Measurements from ENCODE around the gene GBX2. TPM values are rescaled to one million over a fixed set of nuclear protein-coding genes. Genes with fewer than 3 reads are reported as not detected.

Gene GBX2
- total RNA-seq, 1 experiment from 2014 or later = 10.2 TPM

DNA sequence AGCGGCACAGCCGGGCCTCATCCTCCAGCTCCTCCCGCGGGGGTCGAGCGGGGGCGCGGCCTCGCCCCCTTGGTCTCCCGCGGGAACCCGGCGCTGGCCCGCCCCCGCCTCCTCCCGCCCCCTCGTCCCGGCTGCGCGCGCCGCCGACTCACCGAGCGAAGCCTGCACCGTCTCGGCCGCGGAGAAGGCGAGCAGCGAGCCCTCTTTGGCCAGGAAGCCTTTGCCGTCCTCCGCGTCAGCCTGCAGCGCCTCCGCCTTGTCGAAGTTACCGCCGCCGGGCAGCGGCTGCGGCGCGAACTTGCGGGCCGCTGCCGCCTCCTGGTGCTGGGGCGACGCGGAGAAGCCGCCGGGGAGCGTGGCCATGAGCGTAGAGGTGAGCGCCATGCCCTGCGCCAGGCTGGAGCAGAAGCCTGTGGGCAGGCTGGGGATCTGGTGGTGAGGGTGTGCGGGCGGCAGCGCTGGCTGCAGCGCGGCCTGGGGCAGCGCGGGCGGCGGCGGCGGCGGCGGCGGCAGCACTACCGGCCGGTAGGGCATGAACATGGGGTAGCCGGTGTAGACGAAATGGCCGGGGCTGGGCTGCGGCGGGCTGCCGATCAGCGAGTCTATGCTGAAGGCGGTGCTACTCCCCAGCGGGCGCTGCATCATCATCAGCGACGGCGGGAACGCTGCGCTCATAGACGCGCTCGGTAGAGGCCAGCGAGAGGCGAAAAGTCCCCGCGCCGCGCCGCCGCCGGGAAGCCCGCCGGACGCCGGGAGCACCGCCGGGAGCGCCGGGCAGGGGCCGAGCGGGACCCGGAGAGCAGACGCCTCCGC is 683 bp downstream of the GBX2 start:
- ChIA-PET CTCF (interaction anchor here (0.6 to 2.7 kb wide), 2 partner anchors 10 to 13 kb away, joined by 3 to 10 read pairs; no protein-coding TSS in a partner anchor), POLR2A (no interaction called here)
- no peaks in the 10 kb centered on the region for H3K9me3 ChIP-seq (ENCODE audit: control insufficient read depth, insufficient read depth, low read depth, low read length)
- H3K27ac ChIP-seq (ENCODE audit: low read length) = peak overlapping the region; percentile 83
- no peaks in the 10 kb centered on the region for H3K27me3 ChIP-seq (ENCODE audit: control insufficient read depth, insufficient read depth, low read length)
- ATAC-seq = peak; percentile 56
- H3K4me1 ChIP-seq (ENCODE audit: control insufficient read depth, insufficient read depth, low read length) = peaks cover 9% of the 10 kb centered on the region
- DNase-seq (ENCODE audit: low read depth, low spot score) = no peak
- in situ Hi-C loops (cut with HindIII; ENCODE audit: low pct_unique_long_range_greater_than_20kb, low sequenced_read_pairs) (no loop called here), intact Hi-C loops (cut with micrococcal nuclease; ENCODE audit: unreplicated experiment) (no loop called here)
- H3K4me3 ChIP-seq (ENCODE audit: low read depth in 2 of 2, low read length in 2 of 2) = peak overlapping the region; percentile 67 to 76
- TF ChIP-seq CTCF (IDR thresholded peaks at IDR 0.05) (no peak), POLR2AphosphoS5 (IDR thresholded peaks at IDR 0.05; ENCODE audit: low read depth, low read length) (0 out of 2 replicates have a peak, but pooled peaks have one; percentile 7), SIN3A (IDR thresholded peaks at IDR 0.05; ENCODE audit: borderline replicate concordance, insufficient read depth, low read depth, low read length) (peak; percentile 32), TCF7L2 (IDR thresholded peaks at IDR 0.05; ENCODE audit: low read depth, low read length) (no peak)
- TF ChIP-seq, protein P1, sequence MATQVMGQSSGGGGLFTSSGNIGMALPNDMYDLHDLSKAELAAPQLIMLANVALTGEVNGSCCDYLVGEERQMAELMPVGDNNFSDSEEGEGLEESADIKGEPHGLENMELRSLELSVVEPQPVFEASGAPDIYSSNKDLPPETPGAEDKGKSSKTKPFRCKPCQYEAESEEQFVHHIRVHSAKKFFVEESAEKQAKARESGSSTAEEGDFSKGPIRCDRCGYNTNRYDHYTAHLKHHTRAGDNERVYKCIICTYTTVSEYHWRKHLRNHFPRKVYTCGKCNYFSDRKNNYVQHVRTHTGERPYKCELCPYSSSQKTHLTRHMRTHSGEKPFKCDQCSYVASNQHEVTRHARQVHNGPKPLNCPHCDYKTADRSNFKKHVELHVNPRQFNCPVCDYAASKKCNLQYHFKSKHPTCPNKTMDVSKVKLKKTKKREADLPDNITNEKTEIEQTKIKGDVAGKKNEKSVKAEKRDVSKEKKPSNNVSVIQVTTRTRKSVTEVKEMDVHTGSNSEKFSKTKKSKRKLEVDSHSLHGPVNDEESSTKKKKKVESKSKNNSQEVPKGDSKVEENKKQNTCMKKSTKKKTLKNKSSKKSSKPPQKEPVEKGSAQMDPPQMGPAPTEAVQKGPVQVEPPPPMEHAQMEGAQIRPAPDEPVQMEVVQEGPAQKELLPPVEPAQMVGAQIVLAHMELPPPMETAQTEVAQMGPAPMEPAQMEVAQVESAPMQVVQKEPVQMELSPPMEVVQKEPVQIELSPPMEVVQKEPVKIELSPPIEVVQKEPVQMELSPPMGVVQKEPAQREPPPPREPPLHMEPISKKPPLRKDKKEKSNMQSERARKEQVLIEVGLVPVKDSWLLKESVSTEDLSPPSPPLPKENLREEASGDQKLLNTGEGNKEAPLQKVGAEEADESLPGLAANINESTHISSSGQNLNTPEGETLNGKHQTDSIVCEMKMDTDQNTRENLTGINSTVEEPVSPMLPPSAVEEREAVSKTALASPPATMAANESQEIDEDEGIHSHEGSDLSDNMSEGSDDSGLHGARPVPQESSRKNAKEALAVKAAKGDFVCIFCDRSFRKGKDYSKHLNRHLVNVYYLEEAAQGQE (IDR thresholded peaks at IDR 0.05; ENCODE audit: insufficient read depth in 1 of 2, low read depth in 2 of 2, low read length in 1 of 2) = no peak
- H3K36me3 ChIP-seq (ENCODE audit: control insufficient read depth, insufficient read depth, low read length) = no peaks in the 10 kb centered on the region
- BruUV-seq (replicated peaks) = no TSS peak

DNA sequence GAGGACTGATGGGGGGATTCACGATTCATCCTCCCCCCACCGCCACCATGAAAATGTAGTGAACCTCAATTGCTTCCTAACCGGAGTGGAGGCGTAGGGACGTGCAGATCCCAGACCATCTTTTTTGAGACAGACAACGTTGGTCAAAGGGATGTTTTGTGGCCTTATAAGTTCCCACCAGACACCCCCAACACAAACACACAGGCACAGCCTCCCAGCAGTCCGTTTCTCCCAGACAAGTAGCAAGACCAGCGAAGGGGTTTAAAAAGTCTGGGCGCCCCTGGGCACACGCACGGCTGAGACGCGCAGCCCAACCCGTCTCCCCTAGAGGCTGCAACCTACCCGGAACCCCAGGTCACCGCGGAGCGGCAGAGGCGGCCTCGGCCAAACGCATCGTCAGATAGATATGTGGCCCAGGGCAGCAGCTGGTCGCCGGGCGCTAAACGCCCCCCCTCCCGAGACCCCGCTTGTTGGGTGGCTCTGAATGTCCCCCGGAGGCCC is 1.3 kb downstream of the GBX2 start:
- H3K4me3 ChIP-seq (ENCODE audit: low read depth in 2 of 2, low read length in 2 of 2) = peak overlapping the region; percentile 67 to 76
- H3K27me3 ChIP-seq (ENCODE audit: control insufficient read depth, insufficient read depth, low read length) = no peaks in the 10 kb centered on the region
- intact Hi-C loops (cut with micrococcal nuclease; ENCODE audit: unreplicated experiment) = no loop called here
- H3K9me3 ChIP-seq (ENCODE audit: control insufficient read depth, insufficient read depth, low read depth, low read length) = no peaks in the 10 kb centered on the region
- 0 out of 2 replicates have a peak, but pooled peaks have one; percentile 17 for TF ChIP-seq TCF7L2 (IDR thresholded peaks at IDR 0.05; ENCODE audit: low read depth, low read length)
- TF ChIP-seq, protein P1 (IDR thresholded peaks at IDR 0.05; ENCODE audit: insufficient read depth in 1 of 2, low read depth in 2 of 2, low read length in 1 of 2) = no peak
- peak; percentile 39; the same call in 1 of the 2 replicates for TF ChIP-seq SIN3A (IDR thresholded peaks at IDR 0.05; ENCODE audit: borderline replicate concordance, insufficient read depth, low read depth, low read length)
- TF ChIP-seq CTCF (IDR thresholded peaks at IDR 0.05) = no peak
- no peak for TF ChIP-seq POLR2AphosphoS5 (IDR thresholded peaks at IDR 0.05; ENCODE audit: low read depth, low read length)
- ATAC-seq (peak; percentile 5), DNase-seq (ENCODE audit: low read depth, low spot score) (no peak)
- ChIA-PET POLR2A (no interaction called here), CTCF (interaction anchor here (0.6 to 2.7 kb wide), 2 partner anchors 11 to 12 kb away, joined by 3 to 10 read pairs; no protein-coding TSS in a partner anchor)
- no TSS peak for BruUV-seq (replicated peaks)
- H3K36me3 ChIP-seq (ENCODE audit: control insufficient read depth, insufficient read depth, low read length) = no peaks in the 10 kb centered on the region
- H3K4me1 ChIP-seq (ENCODE audit: control insufficient read depth, insufficient read depth, low read length) = peaks cover 9% of the 10 kb centered on the region
- H3K27ac ChIP-seq (ENCODE audit: low read length) = peak overlapping the region; percentile 83
- in situ Hi-C loops (cut with HindIII; ENCODE audit: low pct_unique_long_range_greater_than_20kb, low sequenced_read_pairs) = no loop called here

Measured in Panc1 (cell line).